ENCODE measurements around the gene SHISA9.

- TF ChIP-seq CTCF (IDR thresholded peaks at IDR 0.05) (no peak), POLR2A (IDR thresholded peaks at IDR 0.05) (no peak)
Observed at GRCh38 chr16:12925026-12925800, 23.8 kb downstream of the SHISA9 start.
